GM10266 (cell line): ENCODE measurements around the gene PIH1D1.

Source experiments
- DNase-seq: peaks from one replicate; pipeline ENCODE4 v3.0.0; 2012; ENCODE audit errors: extremely low spot score
- CTCF ChIP-seq: IDR thresholded peaks from 2 replicates; pipeline ENCODE4 v1.5.1; 2012; ENCODE audit warnings: mild to moderate bottlenecking, low read depth; ENCODE audit not compliant: control insufficient read depth, insufficient read depth; ENCODE audit errors: missing control alignments

The PIH1D1 gene

GRCh38 chr19:49436381-49437017, 15.1 kb downstream of the PIH1D1 start:
- DNase-seq = no peak
- no peak for TF ChIP-seq CTCF

DNA sequence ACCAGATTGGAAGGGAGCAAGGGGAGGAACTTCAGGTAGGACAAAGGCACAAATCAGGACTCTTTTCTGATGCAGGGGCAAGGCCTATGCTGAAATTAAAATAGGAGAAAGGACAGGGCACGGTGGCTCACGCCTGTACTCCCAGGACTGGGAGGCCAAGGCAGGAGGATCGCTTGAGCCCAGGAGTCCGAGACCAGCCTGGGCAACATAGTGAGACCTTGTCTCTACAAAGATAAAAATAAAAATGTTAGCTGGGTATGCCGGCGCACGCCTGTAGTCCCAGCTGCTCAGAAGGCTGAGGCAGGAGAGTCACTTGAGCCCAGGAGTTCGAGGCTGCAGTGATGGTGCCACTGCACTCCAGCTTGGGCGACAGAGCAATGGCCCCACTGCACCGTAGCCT, 15.9 kb downstream of the PIH1D1 start:
- TF ChIP-seq CTCF = no peak
- no peak for DNase-seq

DNA sequence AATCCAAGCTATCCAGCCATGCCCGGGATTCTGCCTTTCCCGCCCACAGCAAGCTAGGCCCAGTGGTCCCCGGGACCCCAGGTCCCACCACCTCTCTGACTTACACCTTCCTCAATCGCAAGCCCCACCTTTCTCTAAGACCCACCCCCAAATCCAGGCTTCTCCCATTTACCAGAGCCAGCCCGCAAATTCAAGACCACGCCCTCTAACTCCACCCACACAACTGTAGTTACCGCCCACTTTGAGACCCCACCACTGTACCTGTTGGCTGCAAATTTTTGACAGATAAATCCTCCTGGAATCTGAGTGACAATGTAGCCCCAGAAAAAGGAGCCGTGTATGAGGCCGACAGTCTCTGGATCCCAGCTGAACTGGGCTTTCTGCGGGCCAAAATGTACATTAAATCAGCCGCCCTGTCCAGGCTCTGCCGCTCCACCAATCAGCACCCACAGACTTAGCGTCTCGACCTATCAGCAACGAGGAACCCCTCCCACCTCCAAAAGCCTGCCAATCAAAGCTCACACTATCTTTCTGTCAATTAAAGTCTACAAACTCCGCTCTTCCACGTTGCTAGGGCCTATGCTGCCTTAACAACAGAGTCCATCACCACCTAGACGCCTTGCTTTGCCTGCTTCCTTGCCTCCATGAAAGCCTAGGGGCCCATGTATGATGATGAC, 16.6 kb downstream of the PIH1D1 start:
- no peak for DNase-seq
- no peak for TF ChIP-seq CTCF

DNA sequence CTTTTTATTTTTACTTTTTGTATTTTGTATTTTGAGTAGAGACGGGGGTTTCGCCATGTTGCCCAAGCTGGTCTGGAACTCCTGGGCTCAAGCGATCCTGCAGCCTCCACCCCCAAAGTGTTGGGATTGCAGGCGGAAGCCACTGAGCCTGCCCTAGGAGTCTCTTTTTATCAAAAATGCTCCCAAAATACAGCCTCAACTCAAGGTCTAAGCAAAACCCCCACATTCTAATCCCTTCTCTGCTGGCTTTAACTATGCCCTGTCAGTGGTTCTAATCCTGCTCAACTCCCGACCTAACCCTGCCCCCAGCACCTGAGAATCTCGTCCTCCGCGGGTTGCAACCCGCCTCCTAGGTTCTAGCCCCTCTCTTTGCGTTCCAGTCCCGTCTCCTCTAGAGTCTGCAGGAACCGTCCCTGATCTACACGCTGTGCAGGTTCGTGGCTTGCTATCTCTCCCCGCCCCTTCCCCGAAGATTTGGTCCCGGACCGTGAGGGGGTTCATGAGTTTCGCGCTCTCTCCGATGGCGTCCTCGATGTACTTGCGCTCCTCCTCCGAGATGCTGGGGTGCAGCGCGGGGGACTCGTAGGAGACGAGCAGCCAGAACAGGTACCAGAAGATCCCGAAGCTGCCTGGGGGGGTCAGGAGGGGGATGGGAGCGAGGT, 18.2 kb downstream of the PIH1D1 start:
- TF ChIP-seq CTCF = no peak
- DNase-seq = no peak

GRCh38 chr19:49432141-49433073, 19.2 kb downstream of the PIH1D1 start:
- no peak for TF ChIP-seq CTCF

DNA sequence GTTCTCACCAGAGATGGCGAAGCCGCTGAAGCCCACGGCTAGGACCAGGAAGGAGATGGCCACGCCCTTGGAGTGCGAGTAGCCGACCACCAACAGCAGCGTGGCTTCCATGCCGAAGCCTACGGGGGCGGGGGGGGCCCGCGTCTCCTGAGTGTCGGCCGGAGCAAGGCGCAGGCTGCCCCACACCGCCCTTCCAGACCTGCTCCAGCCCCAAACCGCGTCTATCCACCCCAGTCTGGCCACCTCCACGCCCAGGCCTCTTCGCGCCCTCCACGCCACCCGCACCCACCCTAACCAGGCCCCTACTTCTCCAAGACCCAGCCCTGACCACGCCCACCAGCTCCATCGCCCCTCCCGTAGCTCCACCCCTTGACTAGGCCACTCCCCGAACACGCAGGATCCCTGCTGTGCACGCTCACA, 20.3 kb downstream of the PIH1D1 start:
- TF ChIP-seq CTCF = no peak
- DNase-seq = no peak

More at GRCh38 chr19:49432141-49433073, 19.2 kb downstream of the PIH1D1 start:
- no peak for DNase-seq
